GM23338 (cell line): ENCODE data around the gene ACE2. TPM values are rescaled to one million over a fixed set of nuclear protein-coding genes. Genes with fewer than 3 reads are reported as not detected.

ENCODE experiments used
- ATAC-seq: fragments of 200-7000 bp; cut with Tn5 transposase; 3 replicates; pipeline ENCODE4 v1.9.1; 2020
- DNase-seq: peaks from one replicate; pipeline ENCODE4 v3.0.0-alpha.2; 2015; ENCODE audit warnings: low spot score
- H2AFZ ChIP-seq: fragments of 200-600 bp; sonication (generic); 2 replicates; pipeline ENCODE4 v1.8.0; 2016; ENCODE audit warnings: antibody characterized with exemption, mild to moderate bottlenecking, moderate library complexity
- H3F3A ChIP-seq: fragments of 200-600 bp; sonication (generic); replicated peaks from 2 replicates; pipeline ENCODE4 v1.8.0; 2017; ENCODE audit warnings: antibody characterized with exemption, mixed run types, low read depth
- H3K27ac ChIP-seq: fragments of 200-600 bp; sonication (generic); 2 replicates; pipeline ENCODE4 v1.6.1; 2016; ENCODE audit warnings: low read depth
- H3K27me3 ChIP-seq: fragments of 200-600 bp; sonication (generic); 2 replicates; pipeline ENCODE4 v1.8.0; 2016; ENCODE audit warnings: mild to moderate bottlenecking, mixed run types, moderate library complexity; ENCODE audit not compliant: insufficient read depth
- H3K36me3 ChIP-seq: fragments of 200-600 bp; sonication (generic); 2 replicates; pipeline ENCODE4 v1.8.0; 2016; ENCODE audit warnings: mild to moderate bottlenecking; ENCODE audit not compliant: insufficient read depth
- H3K4me1 ChIP-seq: fragments of 200-600 bp; sonication (generic); 2 replicates; pipeline ENCODE4 v1.8.0; 2016; ENCODE audit warnings: mild to moderate bottlenecking, moderate library complexity; ENCODE audit not compliant: insufficient read depth
- H3K4me2 ChIP-seq: fragments of 200-600 bp; sonication (generic); 2 replicates; pipeline ENCODE4 v1.7.1; 2017; ENCODE audit warnings: mixed run types
- H3K4me3 ChIP-seq: fragments of 200-600 bp; sonication (generic); 2 replicates; pipeline ENCODE4 v1.6.1; 2016; ENCODE audit warnings: mixed run types
- H3K79me2 ChIP-seq: fragments of 200-600 bp; sonication (generic); replicated peaks from 2 replicates; pipeline ENCODE4 v1.8.0; 2017; ENCODE audit warnings: mild to moderate bottlenecking; ENCODE audit not compliant: insufficient read depth
- H3K9me2 ChIP-seq: fragments of 200-600 bp; sonication (generic); 2 replicates; pipeline ENCODE4 v1.8.0; 2017; ENCODE audit not compliant: insufficient read depth
- H4K20me1 ChIP-seq: fragments of 200-600 bp; sonication (generic); replicated peaks from 2 replicates; pipeline ENCODE4 v1.8.0; 2017; ENCODE audit warnings: mild to moderate bottlenecking; ENCODE audit not compliant: insufficient read depth
- H3K27ac Mint-ChIP-seq: 2 replicates; pipeline ENCODE4 v1.8.0; 2020; ENCODE audit warnings: inconsistent platforms, mild to moderate bottlenecking, moderate library complexity, mixed read lengths
- H3K27me3 Mint-ChIP-seq: 3 replicates; pipeline ENCODE4 v1.8.0; 2022; ENCODE audit warnings: low read depth, mild to moderate bottlenecking, moderate library complexity, mixed read lengths, inconsistent platforms; ENCODE audit not compliant: insufficient read depth, poor library complexity
- H3K36me3 Mint-ChIP-seq: 3 replicates; pipeline ENCODE4 v1.8.0; 2021; ENCODE audit warnings: low read depth, mild to moderate bottlenecking, inconsistent platforms, moderate library complexity, mixed read lengths
- H3K4me1 Mint-ChIP-seq: 3 replicates; pipeline ENCODE4 v1.8.0; 2020; ENCODE audit warnings: mild to moderate bottlenecking, inconsistent platforms, mixed read lengths
- H3K4me3 Mint-ChIP-seq: 3 replicates; pipeline ENCODE4 v1.8.0; 2021; ENCODE audit warnings: moderate library complexity, mild to moderate bottlenecking, inconsistent platforms, mixed read lengths
- H3K9me3 Mint-ChIP-seq: 3 replicates; pipeline ENCODE4 v1.8.0; 2020; ENCODE audit warnings: moderate library complexity, mild to moderate bottlenecking, inconsistent platforms, mixed read lengths
- CTCF ChIP-seq, 2 experiments: fragments of 200-600 bp in 1 of 2; sonication (generic) in 1 of 2; conservative IDR thresholded peaks; 2 replicates each; pipeline versions ENCODE4 v1.5.1 to v1.6.1; 2016 to 2017; ENCODE audit warnings: antibody characterized with exemption in 2 of 2, low read depth in 2 of 2, mild to moderate bottlenecking in 2 of 2, moderate library complexity in 1 of 2
- ETS1 ChIP-seq: IDR thresholded peaks from 2 replicates; pipeline ENCODE4 v1.6.1; 2016; ENCODE audit warnings: antibody characterized with exemption
- EZH2phosphoT487 ChIP-seq: fragments of 200-600 bp; sonication (generic); IDR thresholded peaks from one replicate; pipeline ENCODE4 v1.8.1; 2018; ENCODE audit warnings: antibody characterized with exemption; ENCODE audit not compliant: unreplicated experiment
- JUNB ChIP-seq: IDR thresholded peaks from one replicate; pipeline ENCODE4 v1.6.1; 2016; ENCODE audit warnings: antibody characterized with exemption; ENCODE audit not compliant: unreplicated experiment
- ZNF114 ChIP-seq: fragments of 250-450 bp; sonication (Bioruptor Pico); IDR thresholded peaks from 2 replicates; pipeline ENCODE4 v1.5.0; 2020; ENCODE audit warnings: mild to moderate bottlenecking, moderate library complexity
- ZNF331 ChIP-seq: fragments of 250-450 bp; sonication (Bioruptor Pico); IDR thresholded peaks from 2 replicates; pipeline ENCODE4 v1.5.0; 2020; ENCODE audit warnings: low read depth, mild to moderate bottlenecking, moderate library complexity
- ZNF462 ChIP-seq: fragments of 250-450 bp; sonication (Bioruptor Pico); IDR thresholded peaks from 2 replicates; pipeline ENCODE4 v1.5.0; 2020; ENCODE audit warnings: mild to moderate bottlenecking, moderate library complexity
- polyA plus RNA-seq: library from polyadenylated mRNA; unstranded; fragments of >200 nt; fragmentation: Nextera tagmentation; extraction: Ambion mirVana; gene quantifications from 2 replicates; pipeline ENCODE4 v1.2.1, GENCODE V29; 2016
- total RNA-seq: library from RNA; depleted of rRNA; stranded (reverse); fragments of >200 nt; shearing (Covaris generic); gene quantifications from 2 replicates; pipeline ENCODE4 v1.2.3, GENCODE V29; 2014

ACE2 gene
- total and polyA plus RNA-seq, 2 experiments from 2014 or later = 0.10 TPM; not detected in 1

GRCh38 chrX:15616531-15616930 is 15.8 kb upstream of the ACE2 start (continued):
- no peak for TF ChIP-seq ZNF462 (CRISPR knock-in tag)

- no peaks in the 10 kb centered on the region for H3K36me3 Mint-ChIP-seq
- H3K27ac ChIP-seq = no peak overlapping the region
- TF ChIP-seq ZNF462 (CRISPR knock-in tag) (no peak), EZH2phosphoT487 (no peak), ETS1 (no peak), JUNB (no peak), CTCF (conservative IDR thresholded peaks at IDR 0.05; ENCODE audit: low read depth in 2 of 2) (no peak), ZNF114 (CRISPR knock-in tag) (no peak), ZNF331 (no peak)
Measured at GRCh38 chrX:15607067-15607466, 6.3 kb upstream of the ACE2 start.

More at GRCh38 chrX:15607067-15607466, 6.3 kb upstream of the ACE2 start:
- Mint-ChIP-seq H3K4me3 (no peak overlapping the region), H3K4me1 (peaks cover 3% of the 10 kb centered on the region; the same call in 2 of the 3 replicates), H3K27me3 (peaks cover 4% of the 10 kb centered on the region), H3K9me3 (no peaks in the 10 kb centered on the region), H3K27ac (no peak overlapping the region)
- Histone ChIP-seq H3K4me1 (no peaks in the 10 kb centered on the region), H3F3A (no peaks in the 10 kb centered on the region), H3K79me2 (no peaks in the 10 kb centered on the region), H3K36me3 (no peaks in the 10 kb centered on the region), H3K4me2 (no peak overlapping the region), H4K20me1 (no peaks in the 10 kb centered on the region), H3K27me3 (no peaks in the 10 kb centered on the region), H2AFZ (no peak overlapping the region), H3K9me2 (no peaks in the 10 kb centered on the region), H3K4me3 (no peak overlapping the region)
- ATAC-seq (no peak), DNase-seq (no peak)
